HEK293T (cell line): ENCODE measurements around the gene ISM2.

ENCODE experiments used
- BHLHE40 ChIP-seq: fragments of 450-650 bp; IDR thresholded peaks from 2 replicates; pipeline ENCODE4 v1.6.1; 2016; ENCODE audit warnings: mild to moderate bottlenecking, moderate library complexity, borderline replicate concordance
- FOXA1 ChIP-seq: fragments of 450-650 bp; IDR thresholded peaks from 2 replicates; pipeline ENCODE4 v1.6.1; 2016; ENCODE audit warnings: mild to moderate bottlenecking
- SP1 ChIP-seq: fragments of 450-650 bp; IDR thresholded peaks from 2 replicates; pipeline ENCODE4 v1.6.1; 2017
- TARDBP ChIP-seq: fragments of 450-650 bp; IDR thresholded peaks from 2 replicates; pipeline ENCODE4 v1.6.1; 2016

GRCh38 chr14:77459072-77459723 lies 39.4 kb downstream of the ISM2 start:
- no peak for TF ChIP-seq TARDBP
- TF ChIP-seq SP1, result no peak
- no peak for TF ChIP-seq FOXA1
- TF ChIP-seq BHLHE40, result no peak
